ENCODE data around the gene PTTG1IP2.
"Not testable (repeated sequence)": the region's sequence is repeated elsewhere in the genome, so short reads cannot be mapped to it uniquely, and the experiment has no call there.

PTTG1IP2 gene

DNA sequence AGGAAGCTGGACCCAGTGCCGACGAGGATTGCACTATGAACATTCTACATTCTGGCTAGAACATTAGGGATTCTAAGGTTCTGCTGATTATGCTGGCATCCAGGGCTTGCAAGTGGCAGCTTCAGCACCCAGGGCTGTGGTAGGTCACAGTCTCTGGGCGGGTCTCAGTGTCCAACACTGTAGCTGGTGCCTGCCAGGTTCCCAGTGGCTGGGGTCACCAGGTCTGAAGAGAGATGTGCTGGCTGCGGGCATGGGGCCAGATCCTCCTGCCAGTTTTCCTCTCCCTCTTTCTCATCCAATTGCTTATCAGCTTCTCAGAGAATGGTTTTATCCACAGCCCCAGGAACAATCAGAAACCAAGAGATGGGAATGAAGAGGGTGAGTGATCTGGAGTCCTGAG, at the start of gene PTTG1IP2:
Gene PTTG1IP2, plus strand, starts transcription at position 86 of the 400 bp plus-strand sequence. Its CDS starts 148 bp downstream, at position 234.
- DNase-seq = no peak

DNA sequence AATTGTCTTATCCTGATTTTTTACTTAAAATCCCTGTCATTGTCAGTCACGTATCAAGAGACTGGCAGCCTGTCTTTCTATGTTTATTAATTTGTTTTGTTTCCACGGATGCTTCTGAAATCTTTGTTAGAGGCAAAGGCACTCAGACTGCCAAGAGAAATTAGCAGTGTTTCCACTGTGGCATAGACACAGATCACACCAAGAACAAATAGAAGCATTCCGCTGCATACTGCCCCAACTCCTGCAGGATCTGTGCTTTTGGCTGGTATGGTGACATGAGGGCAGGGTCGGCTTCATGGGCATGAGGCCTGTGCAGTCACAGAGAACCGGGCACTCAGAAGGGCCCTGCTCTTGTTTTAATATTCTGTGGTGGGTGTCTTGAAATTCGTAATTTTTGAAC, 47.8 kb upstream of the PTTG1IP2 start:
- DNase-seq = no peak

DNA sequence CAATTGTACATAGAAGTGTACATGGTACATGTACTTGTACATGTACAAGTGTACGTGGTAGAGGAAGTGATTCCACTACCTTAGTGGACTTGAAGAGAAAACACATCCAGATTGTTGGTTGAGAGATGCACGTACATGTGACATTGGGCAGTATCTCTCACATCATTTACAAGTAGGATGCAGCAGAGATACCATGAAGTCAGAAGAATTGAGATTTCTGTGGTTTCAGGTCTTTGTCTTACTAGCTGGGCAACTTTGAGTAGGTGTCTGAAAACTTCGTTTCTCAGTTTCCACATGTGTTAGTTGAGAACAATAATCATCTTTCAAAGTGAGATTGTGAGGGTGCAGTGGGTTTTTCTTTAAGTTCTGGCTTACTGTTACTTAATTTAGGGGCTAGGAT, 44.7 kb upstream of the PTTG1IP2 start:
- no peak for DNase-seq

DNA sequence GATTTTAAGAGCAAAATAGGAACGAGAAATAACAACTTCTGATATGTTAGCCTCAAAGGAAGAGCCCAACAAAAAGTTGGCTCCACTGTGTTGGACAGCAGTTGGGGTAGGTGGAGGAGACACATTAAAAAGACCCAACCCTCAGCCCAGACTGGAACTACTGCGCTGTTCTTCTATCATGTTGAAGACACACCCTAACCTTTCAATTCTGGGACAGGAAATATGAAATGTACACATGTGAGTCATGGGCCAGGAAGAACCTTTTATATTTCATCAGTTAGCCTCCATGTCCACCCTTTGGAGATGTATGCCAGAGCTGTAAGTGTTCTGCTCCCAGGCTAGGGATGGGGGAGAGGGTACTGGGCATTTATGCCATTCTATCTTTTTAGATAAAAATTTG, 44.1 kb upstream of the PTTG1IP2 start:
- no peak for DNase-seq

DNA sequence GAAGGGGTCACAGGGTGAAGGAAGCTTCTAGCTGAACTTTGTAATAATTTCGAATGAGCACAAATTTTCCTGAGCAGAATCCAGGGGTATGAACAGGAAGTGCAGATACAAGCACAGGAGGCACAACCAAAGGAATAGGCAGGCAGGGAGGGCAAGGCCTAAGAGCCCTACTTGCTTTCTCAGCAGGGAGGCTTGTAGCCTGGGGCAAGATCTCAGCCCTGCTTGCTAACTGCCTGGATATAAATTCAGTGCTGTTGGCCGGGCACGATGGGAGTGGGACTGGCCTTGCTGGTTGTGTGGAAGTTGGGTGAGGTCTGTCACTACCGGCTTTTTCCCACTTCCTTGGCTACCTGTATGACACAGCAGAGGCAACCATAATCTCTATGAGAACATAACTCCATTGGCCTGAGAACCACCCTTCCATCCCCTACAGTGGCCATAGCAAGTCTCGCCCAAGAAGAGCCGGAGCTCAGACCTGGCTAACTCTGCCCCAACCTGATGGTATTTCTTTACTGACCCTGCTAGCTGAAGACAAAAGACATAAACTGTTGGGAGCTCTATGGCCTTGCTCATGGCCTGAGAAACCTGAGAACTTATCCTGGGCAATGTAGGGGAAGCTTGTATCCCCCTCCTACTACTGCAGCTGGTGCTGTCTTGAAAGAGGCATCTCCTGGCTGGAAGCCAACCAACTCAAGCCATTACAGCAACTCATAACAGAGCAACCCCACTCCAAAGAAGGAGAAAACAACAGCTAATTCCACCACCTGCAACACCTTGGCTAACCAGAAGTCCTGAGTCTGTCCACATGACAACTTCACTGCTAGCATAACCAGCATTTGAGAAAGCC, 38.6 kb upstream of the PTTG1IP2 start:
- no peak for DNase-seq

DNA sequence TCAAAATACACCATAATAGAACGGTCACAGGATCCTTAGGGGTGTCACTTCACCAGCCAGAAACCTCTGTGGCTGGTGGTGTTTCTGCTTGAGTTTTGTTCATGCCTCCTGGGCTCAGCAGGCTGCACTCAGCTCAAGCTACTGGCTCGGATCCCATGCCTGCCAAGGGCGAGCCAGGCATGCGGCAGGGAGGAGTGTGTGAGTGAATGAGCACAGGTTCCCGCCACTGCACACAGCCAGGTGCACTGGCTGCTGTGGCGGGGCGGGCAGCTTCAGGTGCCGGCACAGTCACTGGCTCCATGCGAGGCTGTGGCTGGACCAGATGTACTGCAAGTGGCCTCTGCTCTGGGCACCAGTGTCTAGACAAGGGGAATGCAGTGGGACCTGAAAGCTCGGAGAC, 36.7 kb upstream of the PTTG1IP2 start:
- no peak for DNase-seq

DNA sequence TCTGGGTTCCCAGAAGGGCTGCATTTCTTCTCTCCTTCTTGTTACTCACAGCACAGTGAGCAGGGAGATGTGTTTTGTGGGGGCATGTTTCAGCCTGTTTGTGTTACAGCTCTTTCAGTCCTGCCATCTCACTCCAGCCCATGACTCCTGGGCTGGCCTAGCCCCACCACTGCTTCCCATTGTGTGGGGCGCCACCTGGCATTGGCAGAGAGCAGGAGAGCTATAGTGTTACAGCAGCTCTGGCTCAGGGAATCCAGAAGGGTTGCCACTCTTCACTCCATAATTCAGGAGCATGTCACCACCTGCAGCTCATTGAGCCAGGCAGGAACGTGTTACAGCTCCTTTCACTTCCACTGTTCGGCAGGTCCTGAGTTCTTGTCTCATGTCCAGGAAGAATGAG, 36.2 kb upstream of the PTTG1IP2 start:
- no peak for DNase-seq

DNA sequence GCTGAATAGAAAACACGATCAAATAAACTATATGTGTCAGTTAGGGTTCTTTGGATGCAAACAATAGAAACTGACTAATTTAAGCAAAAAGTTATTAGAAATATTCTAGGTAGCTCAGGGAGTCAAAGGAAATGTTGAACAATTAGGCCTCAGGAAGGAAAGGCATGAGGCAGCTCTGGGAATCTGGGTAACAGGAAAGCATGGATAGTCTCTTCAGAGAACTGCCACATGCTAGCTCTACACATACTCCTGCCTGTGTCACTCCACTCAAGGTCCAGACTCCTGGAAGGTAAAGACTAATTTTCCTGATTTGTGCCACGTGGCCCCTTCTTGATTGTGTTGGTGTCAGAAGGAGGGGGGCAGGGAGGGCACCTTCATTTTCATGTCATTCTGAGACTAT, 23.8 kb upstream of the PTTG1IP2 start:
- DNase-seq = no peak

DNA sequence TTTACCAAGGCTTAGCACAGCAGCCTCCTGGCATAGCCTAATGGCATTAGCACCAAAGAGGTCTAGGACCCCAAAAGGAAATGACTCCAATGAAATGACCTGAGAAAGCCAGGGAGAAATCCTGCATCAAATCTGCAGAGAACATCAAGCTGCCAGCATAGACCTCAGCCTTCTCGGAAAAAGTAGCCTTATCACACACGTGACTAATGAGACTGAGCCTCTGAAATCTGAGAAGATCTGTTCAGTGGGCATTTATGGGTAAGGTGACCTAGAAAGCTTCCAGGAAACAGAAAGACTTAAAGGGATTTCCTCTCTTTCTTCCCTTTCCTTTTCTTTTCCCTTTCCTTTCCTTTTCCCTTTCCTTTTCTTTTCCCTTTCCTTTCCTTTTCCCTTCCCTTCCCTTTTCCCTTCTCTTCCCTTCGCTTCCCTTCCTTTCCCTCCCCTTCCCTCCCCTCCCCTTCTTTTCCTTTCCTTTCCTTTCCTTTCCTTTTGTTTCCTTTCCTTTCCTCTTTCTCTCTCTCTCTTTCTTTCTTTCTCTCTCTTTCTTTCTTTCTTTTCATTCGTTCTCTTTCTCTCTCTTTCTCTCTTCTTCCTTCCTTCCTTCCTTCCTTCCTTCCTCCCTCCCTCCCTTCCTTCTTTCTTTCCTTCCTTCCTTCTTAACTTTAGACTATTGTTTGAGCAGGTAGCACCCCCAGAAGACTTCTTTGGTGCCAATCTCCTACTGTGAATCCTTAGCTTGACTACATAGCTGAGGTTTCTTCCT, 23.1 kb upstream of the PTTG1IP2 start:
- DNase-seq = no peak

DNA sequence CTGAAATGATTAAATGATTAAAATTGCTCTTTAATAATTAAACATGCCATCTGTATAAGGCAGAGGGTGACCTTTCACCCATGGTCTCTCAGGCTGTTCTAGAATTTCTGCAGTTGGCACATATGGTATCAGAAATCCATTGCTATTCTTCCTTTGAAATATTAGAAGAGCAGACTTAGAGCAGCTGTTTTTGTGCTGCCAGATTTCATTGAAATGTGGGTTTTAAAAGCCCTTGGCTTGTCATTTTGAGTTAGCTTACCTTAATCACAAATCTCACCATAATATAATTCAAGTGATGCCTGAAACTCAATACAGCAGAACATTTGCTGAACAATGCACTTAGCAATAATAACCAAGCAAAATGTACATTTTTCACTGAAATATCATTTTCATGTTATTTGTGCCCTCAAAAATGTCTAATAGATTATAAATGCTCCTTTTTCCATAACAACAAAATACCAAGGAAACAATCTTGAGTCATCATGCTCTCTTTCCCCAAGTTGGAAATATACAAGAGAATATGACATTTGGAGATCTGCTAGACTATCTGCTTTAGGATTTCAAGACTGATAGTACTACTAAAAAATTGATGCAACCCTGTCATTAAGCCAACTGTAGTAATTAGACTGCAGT, 16.1 kb upstream of the PTTG1IP2 start:
- DNase-seq = peak; percentile 74

DNA sequence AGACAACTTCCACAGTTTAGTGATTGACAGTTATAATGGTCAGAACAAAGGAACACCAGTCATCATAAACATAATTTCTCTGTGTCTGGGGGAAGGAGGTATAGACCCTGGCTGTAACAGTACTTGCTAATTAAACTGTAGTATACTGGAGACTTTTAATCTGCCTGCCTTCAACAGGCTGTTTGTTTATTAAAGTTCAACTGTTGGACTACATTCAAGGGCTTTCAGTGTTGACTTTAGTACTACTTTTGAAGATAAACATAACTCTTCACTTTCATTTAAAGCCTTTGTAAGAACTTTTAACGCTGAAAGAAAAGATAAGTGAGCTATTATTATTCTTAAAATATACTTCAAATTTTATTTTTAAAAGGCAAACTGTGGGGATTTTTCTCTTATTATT, 15.5 kb upstream of the PTTG1IP2 start:
- no peak for DNase-seq

DNA sequence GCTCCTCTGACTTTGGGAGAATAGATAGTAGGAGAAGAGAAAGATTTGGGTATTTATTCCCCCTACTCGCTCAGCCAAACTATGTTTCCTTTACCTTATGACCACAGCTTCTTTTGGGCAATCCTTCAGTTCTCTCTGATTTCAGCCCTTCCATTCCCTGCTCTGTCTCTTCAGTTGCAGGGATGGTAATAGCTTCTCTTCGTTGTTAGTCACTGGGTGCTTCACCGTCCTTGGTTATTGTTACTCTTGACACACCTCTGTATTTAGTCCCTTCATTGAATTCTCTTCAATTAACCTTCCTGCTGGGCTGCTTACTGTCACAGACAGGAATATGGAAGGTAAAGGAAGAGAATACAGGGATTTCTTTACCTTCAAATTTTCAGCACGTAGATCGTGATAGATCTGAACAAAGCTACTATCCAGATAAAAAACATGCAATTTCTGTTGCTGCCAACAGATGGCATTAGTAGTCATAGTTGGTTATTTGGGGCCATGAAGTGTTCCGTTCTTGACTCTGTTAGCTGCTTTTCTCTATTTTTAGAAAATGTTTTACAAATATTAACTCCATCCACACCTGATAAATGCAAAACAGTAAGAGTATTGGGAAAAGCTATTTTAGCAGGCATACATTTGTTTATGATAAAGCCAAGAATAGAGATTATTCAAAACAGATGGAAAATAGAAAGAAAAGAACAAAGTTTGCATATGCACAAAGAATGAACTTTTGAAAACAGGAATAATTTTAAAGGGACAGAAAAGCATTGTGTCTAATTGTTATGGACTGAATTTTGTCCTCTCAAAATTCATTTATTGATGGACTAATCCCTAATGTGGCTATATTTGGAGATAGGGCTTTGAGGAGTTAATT, 14.0 kb upstream of the PTTG1IP2 start:
- DNase-seq = peak; percentile 38

DNA sequence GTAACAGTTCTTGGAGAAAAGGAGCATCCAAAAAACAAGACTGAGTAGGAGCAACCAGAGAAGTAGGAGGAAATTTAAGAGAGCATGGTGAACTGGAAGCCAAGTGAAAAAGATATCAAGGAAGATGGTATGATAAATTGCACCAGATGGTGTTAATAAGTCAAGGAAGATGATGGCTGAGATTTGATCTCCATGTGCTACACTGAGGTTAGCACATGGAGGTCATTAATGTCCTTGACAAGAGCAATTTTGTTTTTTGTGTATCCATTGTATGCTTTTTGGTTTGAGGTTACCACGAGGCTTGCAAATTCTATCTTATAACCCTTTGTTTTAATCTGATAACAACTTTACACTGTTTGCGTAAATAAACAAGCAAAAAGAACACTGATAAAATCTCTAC, 11.3 kb upstream of the PTTG1IP2 start:
- peak; percentile 12 for DNase-seq

DNA sequence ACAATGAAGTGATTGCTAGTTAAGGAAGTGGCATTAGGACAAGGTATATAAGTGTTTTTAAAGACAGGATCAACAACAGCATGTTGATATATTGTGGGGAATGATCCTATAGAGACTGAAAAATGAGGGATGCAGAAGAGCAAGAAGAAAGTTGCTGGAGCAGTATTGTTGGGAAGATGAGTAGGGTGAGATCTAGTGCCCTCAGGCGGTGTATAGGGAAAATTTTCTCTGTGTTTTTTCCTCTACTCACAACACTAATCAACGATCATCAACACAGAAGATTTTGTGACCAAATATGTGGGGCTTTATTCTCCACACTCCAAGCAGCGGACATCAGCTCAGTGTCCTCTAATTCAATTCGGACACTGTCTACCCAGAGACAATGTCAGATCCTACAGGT, 9.6 kb upstream of the PTTG1IP2 start:
- no peak for DNase-seq

DNA sequence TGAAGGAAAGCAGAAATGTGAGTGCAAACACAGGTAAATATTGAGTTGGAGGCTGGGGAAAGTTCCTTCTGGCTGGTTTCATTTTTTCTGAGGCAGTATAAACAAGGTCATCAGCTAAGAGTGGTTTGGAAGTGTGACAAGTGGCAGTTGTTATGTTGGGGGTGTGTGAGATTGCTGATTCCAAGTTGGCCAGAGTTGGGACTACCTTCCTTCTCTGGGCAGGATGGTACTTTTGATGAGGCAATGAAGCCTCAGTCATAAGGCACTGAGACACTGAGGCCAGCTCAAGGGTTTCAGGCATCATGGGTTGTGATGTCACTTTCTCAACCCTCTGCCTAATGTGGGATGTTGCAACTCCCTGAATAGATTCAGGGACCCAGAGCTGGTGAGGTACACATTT, 8.2 kb upstream of the PTTG1IP2 start:
- DNase-seq = no peak

DNA sequence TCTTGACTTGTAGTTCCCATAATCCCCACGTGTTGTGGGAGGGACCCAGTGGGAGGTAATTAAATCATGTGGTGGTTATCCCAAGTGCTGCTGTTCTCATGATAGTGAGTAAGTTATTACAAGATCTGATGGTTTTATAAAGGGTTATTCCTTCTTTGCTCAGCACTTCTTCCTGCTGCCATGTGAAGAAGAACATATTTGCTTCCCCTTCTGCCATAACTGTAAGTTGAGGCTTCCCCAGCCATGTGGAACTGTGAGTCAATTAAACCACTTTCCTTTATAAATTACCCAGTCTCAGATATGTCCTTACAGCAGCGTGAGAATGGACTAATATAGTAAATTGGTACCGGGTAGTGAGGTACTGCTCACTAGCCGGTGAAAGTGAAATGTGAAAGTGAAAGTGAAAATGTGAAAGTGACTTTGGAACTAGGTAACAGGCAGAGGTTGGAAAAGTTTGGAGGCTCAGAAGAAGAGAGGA, 6.2 kb upstream of the PTTG1IP2 start:
- DNase-seq = not testable (repeated sequence)

DNA sequence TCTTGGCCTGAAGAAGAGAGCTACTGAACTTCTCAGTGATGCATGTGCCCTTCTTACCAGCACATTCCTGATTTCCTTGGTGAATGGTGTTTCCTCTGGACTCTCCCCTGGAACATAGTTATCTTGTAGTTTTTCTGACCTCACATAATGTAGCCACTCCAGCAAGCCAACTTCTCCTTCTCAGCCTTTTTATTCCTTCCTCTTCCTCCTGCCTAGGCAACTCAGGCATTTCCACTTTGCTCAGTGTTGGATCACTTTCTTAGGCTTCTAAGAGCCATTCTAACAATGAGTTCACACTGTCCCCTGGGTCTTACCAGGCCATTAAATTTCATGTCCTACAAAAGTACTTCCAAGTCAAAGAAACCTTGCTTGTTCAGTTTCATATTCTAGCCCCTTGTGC, 3.6 kb upstream of the PTTG1IP2 start:
- DNase-seq = no peak

DNA sequence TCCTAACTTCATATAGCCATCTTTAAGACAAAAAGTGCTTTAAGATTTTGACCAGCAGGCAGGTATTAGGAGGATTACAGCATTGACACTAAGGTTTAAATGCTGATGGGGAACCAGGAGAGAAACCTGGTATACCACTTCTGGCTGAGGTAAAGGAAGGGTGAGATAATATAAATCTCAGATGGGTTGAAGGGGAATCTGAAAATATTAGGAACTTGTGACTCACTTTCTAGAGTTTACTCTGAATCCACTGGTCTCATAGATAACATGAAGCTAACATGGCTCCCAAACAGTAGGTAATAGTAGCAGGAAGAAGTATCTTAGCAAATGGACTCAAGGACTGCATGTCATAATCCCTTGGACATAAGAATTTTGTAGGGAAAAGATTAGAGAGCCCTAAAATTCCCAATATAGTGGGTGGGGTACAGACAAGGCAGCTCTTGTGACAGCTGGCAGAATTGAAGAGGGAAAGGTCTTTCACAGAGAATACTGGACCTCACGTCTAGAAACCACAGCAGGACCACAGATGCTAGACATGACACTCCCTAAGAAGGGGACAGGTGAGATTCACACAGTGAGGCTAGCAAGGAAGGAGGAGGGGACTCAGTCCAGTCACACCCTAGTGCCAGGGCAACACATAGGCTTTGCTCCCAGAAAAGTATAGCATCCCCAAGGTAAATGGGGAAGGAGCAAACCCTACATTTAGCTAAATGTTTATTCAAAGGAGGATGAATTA, 3.5 kb downstream of the PTTG1IP2 start:
- no peak for DNase-seq

DNA sequence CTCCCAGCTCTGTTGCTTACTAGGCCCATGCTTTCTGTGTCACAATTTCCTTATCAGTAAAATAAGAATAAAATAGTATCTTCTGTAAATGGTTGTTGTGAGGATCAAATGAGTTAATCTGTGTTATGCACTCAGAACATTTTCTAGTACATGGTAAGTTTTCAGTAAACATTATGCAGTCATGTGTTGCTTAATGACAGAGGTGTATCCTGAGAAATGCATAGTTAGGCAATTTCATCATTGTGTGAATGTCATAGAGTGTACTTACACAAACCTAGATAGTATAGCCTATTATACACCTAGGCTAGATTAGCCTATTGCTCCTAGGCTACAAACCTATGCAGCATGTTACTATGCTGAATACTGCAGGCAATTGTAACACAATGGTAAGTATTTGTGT, 4.4 kb downstream of the PTTG1IP2 start:
- no peak for DNase-seq

DNA sequence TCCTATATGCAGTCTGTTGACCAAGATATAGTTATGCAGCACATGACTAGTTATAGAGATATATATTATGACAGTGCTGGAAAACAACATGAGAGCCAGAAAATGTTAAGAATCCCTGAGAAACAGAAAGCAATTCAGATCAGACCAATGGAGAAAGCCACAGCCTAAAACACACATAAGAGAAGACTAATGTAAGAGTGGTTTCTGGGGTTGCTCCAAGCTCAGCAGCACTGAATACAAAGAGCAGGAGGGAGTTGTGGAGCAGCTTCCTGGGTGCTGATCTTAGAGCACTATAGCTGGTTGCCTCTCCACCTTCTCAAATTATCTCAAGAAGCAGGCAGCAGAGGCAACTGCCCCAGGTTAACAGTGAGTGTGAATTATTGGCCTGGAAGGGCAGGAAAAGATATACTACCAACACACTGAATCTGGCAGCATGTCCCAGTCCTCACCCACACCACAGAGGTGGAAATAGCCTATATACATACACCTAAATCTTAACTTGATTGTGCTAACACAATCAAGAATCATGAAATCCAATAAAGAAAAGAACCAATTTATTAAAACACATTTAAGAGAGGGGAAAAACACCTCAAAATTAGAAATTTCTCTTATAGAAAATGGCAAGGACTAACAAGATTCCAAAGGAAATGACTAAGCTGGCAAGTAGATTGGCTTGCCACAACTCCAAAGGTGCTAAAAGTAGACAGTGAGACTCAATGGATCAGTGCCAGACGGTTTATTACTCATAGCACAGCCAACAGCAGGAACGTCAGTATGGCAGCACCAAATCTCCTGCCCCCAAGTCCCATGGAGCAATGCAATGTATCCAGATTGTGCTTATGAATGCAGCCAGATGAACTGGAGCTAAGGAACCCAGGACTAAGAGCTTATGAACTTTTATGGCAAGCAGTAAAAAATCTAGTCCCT, 5.1 kb downstream of the PTTG1IP2 start:
- DNase-seq = no peak

DNA sequence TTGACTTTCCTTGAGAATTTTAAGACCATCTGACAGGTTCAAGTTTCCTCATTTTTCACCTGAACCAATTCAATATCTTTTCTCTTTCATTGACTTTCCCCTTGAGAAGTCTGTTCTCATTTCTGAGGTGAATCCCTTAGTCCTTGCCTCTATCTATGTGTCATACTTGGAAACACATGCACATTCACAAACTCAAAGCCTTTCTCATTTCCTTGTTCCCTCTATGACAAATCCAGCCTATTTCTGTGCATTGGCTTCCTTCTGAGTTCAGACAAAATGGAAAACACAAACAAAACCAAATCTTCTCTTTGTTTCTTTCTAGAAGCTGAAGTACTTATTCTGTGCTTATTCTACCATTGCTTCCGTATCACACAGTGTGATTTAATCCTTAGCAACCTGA, 13.8 kb downstream of the PTTG1IP2 start:
- no peak for DNase-seq
